D341Med (cell line): ENCODE data around the gene ELFN1.

ENCODE experiments used
- DNase-seq: peaks from one replicate; pipeline ENCODE4 v3.0.0; 2012; ENCODE audit warnings: low spot score

Gene ELFN1

DNA sequence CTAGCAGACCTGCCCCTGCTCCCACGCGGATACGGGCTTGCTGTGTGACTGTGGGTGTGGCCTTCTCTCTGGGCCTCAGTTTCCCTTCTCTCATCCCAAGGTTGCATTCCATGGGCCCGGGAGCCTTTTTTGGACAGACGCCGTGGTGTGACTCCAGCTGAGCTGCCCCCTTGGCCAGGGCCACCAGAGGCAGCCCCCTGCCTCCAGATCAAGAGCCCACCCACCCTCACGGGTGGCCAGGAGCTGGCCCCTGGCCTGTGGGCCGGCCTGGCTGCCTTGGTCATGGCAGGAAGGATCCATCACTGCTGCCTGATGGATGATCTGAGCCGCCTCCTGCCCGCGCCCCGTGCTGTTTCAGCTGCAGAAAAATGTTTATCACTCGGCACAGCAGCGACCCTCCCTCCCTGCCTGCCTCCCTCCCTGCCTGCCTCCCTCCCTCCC is 27.8 kb upstream of the ELFN1 start:
- peak; percentile 27 for DNase-seq

DNA sequence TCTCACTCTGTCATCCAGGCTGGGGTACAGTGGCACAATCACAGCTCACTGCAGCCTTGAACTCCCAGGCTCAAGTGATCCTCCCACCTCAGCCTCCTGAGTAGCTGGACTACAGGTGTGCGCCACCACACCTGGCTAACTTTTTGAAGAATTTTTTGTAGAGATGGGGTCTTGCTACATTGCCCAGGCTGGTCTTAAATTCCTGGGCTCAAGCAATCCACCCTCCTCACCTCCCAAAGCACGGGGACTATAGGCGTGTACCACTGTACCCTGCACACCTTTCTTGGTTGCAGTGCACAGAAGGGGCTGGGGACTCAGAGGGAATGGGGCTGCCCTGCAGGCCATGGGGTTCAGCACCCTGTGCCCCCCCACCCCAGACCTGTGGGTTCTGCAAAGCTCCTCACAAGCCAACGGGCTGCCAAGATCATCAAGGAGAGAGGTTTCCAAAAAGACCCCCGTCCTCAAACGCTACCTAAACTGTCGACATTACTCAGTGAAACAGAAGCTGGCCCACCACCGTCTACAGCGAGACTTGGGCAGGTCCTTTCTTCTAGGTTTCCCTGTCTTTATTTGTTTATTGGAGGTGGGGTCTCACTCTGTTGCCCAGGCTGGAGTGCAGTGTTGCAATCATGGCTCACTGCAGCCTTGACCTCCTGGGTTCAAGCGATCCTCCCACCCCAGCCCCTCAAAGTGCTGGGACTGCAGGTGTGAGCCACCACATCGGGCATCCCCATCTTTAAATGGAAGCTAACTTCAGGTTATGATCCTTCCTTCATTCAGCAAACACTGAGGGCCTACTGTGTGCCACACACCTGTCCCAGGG is 26.6 kb upstream of the ELFN1 start:
- DNase-seq = no peak

DNA sequence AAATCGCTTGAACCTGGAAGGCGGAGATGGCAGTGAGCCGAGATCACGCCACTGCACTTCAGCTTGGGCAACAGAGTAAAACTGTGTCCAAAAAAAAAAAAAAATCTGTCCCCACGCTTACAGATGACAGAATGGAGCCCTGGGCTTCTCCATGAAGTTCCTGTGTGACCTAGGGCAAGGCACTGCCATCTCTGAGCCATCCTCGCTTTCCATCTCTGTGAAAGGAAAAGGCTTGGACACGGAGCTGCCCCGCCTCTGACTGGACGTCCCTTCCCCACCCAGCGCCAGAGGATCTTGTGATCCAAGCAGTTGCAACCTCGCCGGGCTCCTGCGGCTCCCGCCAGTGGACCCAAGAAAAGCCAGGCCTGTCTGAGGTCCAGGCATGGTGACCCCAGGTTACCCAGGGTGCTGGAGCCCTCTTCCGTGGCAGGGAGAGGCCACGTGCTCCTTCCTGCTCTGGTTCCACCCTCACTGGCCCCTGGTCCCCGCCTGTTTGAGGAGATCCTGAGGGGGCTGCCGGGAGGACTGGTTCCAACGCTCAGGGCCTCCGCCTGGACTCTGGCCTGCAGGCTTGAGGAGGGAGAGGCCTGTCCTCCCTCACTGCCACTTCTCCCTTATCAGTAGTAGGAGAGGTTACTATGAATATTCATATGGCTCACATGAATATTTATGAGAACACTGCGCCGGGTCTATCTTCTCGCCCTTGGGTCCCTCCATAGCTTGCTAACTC is 25.6 kb upstream of the ELFN1 start:
- peak; percentile 17 for DNase-seq

DNA sequence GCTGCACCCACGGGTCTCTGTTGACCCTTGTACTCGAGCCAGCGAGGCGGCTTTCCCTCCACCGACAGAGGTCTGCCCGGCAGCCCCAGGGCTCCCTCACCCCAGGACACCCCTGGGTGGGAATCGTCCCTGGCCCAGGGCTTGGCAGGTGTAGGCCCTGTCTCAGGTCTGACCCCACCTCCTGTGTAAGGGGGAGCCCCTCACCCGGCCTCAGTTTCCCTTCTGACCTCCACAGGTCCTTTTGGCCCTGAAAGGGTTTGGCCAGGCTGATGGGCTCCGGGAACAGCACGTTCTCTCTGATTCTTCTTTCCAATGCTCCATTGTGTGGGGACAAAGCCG is 25.0 kb upstream of the ELFN1 start:
- DNase-seq = peak; percentile 22

DNA sequence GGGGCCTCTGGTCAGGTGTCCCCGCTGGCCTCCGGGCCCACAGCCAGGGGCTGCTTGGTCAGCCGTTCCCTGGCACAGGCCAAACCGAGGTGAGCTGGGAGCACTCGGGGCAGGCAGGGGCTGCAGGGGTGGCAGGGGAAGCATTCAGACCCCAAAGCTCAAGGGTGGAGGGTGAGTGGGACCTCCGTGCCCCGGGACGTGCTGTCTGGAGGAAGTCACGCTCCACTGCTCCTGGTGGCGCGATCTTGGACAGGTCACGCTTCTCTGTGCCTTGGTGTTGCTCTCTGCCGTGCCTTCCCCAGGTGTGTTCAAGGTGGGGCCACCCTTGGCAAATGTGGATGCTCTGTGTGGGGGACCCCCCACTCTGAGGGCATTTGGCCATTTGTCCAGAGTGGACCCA is 24.6 kb upstream of the ELFN1 start:
- DNase-seq = peak; percentile 31

DNA sequence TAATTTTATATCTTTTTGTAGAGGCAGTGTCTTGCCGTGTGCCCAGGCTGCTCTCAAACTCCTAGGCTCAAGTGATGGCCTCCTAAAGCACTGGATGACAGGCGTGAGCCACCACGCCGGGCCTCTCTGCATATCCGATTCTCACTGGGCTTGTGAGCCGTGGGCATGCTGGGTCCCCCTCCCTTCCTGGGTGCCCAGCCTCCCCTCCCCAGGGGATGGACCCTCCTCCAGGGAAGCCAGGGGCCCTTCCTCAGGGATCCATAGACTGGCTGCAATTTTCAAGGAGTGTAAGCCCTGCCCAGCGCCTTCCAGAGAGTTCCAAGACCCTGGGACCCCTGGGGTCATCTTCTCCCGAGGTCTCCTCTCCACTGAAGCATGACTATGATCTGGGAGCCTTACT is 23.7 kb upstream of the ELFN1 start:
- DNase-seq = peak; percentile 30

DNA sequence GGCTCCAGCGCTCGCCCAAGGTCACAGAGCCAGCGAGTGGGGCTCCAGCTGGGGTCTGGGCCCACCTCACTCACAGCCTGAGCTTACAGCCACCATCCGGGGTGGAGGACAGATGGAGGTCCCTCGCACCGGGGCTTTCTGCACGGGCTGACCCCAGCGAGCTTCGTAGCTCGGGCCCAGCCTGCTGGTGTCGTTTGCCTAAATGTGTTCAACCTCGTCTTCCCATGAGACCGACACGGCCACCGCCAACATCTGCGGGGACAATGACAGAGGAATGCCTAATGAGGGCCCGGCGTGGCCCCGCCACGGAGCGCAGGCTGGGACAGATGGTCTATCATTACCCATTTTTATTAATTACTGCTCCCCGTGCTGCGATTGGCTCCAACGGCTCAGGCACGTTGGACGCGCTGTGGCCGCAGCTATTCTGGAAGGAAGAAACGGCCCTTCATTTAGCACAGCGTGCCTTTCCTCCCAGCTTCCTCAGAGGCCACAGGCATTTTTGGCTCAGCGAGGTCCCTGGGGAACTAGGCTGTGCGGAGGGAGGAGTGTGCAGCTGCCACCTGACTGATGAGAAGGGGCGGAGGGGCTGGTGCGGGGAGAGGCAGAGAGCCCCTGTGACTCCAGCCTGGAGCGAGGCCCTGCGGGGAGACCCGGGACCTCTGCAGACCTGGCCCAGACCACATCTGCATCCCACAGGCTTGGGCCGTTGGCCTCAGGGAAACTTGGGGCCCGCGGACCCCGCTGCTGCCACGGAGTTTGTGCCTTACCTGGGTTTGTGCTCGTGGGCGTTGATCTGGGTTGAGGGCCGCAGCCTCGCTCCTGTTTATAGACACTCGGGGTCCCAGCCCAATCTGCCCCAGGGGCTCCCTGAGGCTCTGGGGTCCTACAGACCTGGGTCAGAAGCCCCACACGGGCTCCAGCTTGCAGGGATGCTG is 22.9 kb upstream of the ELFN1 start:
- DNase-seq = peak; percentile 91

DNA sequence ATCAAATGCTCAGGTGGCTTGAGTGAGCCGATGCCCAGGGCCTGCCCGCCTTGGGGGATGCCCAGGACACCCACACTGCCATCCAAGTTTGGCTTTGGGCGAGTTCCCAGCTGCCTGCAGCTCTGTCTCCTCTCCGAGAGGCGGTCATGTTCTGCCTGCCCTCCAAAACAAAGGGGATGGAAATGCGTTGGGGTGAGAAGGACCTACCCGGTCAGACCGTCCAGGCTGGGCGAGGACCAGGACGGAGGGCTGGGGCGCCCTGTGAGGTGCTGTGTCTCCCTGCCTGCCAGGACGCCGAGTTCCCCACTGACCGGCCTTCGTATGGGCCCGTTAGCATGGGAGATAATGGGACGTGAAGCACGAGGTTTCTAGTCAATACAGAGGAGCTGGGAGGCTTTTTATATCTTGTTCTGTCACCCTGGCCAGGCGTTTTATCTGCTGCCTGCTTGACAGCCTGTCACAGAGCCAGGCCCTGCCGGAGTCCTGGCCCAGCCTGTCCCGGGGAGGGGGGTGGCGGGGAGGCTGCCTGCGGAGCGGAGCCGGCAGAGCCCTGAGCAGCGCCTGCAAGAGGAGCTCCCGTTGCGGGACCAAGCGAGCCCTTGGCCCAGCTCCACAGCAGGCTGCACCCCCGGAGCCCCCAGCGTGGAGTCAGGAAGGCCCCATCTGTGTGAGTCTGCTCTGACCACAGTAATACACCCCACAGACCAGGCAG is 22.0 kb upstream of the ELFN1 start:
- DNase-seq = peak; percentile 50

DNA sequence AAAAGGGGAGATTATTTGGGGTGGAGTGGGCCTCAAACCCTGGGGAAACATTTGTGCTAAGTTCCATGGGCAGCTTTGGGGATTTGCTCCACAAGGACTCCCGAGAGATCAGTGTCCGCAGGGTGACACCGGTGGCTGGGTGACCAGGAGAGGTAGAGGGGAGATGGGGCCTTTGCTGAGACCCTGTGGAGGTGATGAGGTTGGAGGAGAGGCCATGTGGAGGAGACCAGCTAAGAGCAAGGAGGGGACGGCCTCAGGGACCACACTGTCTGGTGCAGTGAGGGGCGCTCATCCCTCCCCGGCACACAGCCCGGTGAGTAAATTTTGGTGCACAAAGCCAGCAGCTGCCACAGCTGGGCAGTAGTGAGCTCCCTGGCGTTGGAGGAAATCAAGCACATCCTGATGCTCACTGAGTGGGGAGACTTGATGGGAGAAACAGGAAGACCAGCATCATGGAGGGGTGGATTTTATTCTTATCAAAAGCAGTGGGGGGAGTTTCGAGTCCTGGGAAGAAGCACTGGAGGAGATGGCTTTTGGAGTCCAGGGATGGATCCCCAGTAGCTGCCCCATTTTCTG is 20.2 kb upstream of the ELFN1 start:
- no peak for DNase-seq

DNA sequence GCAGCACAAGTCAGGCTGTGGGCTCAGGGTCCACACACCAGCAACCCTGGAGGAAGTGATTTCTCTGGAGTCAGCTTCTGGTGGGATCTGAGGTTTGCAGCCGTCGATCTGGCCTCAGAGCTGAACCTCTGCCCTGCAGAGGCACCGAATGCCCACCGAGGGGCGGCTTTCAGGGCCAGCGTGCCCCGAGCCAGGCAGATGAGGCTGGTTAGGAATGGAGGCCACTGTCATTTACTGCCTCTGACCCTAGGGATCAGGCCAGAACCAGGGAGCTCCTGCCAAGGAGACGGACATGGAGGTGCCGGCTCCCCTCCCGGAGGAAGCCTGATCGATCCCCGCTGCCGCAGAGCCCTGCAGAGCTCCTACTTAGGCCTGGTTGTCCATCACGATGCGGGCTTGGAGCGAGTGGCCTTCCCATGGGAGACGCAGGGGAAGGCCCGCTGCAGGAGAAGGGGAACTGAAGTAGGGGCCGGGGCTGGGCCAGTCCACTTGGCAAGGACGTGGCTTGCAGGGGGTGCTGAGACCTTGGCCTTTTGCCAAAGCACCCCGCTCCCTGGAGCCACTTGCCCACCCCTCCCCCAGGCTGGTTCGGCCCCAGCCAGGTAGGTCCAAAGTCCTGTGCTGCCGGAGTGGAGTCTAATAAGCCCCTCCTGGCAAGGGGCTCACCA is 19.6 kb upstream of the ELFN1 start:
- DNase-seq = no peak

DNA sequence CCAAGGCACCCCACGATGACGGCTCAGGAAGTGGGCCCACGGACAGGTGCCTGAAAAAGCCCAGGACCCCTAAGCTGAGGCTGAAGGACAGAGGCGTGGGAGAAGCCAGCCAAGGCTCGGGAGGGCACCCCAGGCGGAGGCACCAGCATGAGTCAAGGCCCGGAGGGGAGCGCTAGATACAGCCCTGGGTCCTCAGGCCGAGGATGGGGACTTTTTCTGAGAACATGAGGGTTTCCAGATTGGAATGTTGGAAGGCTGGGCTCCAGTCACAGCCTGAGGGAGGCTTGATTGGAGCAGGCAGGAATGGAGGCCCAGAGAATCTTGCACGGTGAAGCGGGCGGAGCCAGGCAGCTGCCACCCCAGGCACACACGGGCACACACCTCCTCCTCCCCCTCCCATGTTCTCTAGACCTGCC is 19.0 kb upstream of the ELFN1 start:
- no peak for DNase-seq

DNA sequence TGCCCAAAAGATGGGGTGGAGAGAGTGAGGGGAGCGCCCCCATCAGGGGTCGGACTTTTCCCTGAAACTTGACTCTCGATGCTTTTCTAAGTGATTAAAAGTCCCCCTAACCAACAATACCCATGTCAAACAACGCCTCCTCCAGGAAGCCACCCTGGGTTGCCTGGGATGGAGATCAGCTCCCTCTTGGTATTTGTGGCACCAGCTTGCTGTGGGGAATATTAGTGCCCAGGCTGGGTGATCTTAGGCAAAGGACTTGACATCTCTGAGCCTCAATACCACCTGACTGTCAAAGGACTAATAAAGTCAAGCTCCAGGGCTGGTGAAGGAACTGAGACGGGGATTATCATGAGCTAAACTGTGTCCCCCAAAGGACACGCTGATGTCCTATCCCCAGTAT is 18.2 kb upstream of the ELFN1 start:
- no peak for DNase-seq

DNA sequence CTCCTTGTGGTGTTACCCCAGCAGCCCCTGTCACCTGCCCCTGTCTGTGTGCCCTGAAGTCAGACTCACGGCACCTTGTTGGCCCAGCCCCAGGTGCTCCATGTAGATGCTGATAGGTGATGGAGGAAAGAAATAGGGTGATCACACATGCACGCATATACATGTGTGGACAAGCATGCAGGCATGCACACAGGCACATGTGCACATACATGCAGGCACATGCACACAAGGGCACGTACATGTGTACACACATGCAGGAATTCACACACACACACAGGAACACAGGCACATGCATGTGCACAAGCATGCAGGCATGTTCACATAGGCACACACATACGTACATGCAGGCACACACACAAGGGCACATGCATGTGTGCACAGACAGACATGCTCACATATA is 16.6 kb upstream of the ELFN1 start:
- DNase-seq = no peak

DNA sequence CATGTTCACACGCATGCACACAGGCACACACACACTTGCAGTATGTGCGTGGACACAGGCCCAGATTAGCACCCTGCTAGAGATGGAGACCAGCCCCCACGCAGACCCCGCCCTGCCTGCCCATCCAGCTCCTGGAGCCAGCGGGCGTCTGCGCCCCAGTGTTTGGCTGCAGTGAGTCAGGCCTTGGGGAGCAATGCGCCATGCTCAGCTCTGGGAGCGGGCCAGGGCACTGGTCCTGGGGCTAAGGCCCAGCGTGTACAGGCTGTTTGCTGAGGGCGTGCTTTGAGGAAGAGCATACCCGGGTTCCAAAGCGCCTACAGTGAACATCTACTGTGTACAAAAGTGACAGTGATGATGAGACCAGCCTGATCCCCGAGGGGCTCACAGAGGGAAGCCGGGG is 16.0 kb upstream of the ELFN1 start:
- DNase-seq = no peak

DNA sequence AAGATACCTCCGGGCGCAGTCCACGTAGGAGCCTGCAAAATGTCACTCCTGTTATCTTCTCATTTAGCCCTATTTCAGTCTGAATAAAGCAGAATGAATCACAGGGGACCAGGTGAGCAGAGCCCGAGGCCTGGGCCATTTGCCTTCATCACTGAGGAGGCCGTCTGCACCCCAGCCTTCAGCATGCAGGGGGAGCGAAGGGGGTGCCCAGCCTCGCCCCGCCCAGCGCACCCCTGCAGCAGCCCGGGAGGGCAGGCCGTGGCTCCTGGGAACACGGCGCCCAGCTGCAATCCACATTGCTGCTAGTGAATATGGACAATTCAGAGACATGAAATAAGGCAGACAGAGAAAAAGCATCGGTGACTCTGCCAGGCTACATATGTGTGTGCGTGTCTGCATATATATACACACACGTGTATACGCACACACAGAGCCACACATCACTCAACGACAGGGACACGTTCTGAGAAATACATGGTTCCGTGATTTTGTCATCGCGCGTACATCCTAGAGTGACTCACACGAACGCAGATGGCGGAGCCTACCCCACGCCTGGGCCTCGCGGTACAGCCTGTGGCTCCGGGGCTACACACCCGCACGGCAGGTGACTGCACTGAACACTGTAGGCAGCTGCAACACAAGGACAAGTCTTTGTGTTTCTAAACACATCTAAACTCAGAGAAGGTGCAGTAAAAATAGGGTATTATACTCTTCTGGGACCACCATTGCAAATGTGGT is 15.2 kb upstream of the ELFN1 start:
- DNase-seq = no peak

DNA sequence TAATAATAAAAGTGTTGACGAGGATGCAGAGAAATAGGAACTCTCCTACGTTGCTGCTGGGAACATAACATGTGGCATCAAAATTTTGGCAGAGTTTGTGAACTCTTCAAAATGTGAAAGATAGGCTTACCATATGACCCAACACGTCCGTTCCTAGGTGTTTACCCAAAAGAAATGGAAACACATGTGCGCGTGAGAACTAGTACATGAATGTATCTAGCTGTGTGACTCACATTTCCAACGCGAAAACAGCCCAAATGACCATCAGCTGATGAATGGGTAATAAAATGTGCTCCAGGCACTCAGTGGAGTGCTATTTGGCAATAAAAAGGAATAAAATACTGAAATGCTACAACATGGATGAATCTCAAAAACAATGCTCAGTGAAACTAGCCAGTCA is 10.4 kb upstream of the ELFN1 start:
- DNase-seq = no peak

DNA sequence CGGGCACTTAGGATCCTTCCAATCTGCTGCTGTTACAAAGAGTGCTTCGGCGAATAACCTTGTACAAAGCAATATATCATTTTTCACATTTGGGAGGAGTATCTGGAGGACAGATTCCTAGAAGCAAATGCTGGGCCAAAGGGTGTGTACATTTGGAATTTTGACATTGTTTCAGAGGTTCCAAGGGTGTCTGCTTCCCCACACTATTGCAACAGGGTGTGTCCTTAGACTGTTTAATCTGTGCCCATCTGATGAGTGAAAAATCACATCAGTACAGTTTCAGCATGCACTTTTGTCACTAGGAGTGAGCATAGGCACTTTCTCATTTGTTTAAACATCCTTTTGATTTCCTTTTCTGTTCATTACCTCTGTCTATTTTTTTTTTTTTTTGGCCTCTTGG is 8.6 kb upstream of the ELFN1 start:
- no peak for DNase-seq

DNA sequence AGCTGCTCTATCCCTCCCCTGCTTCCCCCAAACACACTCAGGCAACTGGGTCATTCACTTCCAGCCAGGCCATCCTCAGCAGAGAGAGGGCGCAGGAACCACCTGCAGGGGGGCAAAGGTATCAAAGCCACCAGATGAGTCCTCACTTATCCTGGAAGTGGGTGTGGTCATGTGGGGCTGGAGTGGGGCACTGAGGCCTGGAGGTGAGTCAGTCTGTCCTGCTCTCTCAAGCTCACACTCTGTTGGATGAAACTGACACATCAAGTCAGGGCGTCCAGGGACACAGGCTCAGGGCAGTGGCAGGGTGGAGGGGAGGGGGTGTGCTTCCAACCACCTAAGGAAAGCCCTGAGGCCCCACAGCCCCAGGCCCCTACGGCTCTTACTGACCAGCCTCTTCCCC is 8.0 kb upstream of the ELFN1 start:
- no peak for DNase-seq

DNA sequence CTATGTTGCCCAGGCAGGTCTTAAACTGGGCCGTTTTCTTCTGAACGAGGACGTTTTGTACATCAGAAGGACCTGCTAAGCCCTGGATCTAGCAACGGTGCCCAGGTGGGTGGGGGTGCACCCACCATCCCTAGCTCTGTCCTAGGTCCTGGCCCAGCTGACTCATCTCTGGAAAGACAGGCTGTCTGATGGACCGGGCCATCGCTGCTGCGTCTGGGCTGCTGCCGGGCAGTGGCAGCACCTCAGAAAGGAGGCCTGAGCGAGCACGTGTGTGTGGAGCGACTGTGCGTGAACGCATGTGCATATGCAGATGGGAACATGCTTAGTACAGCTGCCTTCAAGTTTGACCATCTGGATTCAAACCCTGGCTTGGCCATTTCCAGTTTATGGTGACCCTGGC is 7.3 kb upstream of the ELFN1 start:
- peak; percentile 24 for DNase-seq

DNA sequence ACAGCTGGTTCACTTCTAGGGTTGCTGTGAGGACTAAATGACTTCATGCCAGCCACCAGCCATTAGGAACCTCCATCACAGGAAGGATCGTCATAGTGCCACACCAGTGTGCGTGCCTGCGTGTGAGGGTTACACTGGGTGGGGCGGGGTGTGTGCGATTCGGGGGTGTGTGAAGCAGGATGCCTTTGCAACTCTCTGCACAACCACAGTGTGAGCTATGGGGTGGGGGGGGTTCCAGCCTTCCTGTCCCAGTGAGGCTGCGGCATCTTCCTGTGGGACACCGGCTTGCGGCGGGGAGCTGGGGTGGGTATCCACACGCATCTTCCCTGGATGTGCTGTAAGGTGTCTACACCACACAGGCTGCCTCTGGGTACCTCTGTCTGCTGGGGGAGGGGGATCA is 6.9 kb upstream of the ELFN1 start:
- DNase-seq = peak; percentile 16
